Esophagus muscularis mucosa (tissue), 4 donors: ENCODE measurements around the gene CCDC92.

Experiments
- CTCF ChIP-seq, 3 experiments: fragments of 200-600 bp in 2 of 3; fragments of 450-650 bp in 1 of 3; sonication (generic) in 2 of 3; IDR thresholded peaks; one replicate each; pipeline ENCODE4 v1.5.1; 2017 to 2019; ENCODE audit warnings: antibody characterized with exemption in 3 of 3, mild to moderate bottlenecking in 2 of 3, moderate library complexity in 1 of 3
- EP300 ChIP-seq: sonication (generic); formaldehyde crosslinking; IDR thresholded peaks from one replicate; pipeline ENCODE4 v1.6.1; 2017; ENCODE audit warnings: antibody characterized with exemption
- POLR2A ChIP-seq: fragments of 450-650 bp; IDR thresholded peaks from one replicate; pipeline ENCODE4 v1.6.1; 2017; ENCODE audit warnings: antibody characterized with exemption, moderate library complexity, mild to moderate bottlenecking, low read depth
- POLR2AphosphoS5 ChIP-seq, 2 donors: sonication (generic); formaldehyde crosslinking; IDR thresholded peaks; one replicate each; pipeline ENCODE4 v1.6.1; 2017; ENCODE audit warnings: antibody characterized with exemption in 2 of 2

GRCh38 chr12:123971770-123972456 lies 718 bp downstream of the CCDC92 start:
- TF ChIP-seq POLR2A: no peak
- TF ChIP-seq CTCF (IDR thresholded peaks at IDR 0.05): no peak
- no peak for TF ChIP-seq EP300
- TF ChIP-seq POLR2AphosphoS5 (IDR thresholded peaks at IDR 0.05): peak in 1 of 2 donors; percentile 32
